Mesendoderm (in vitro differentiated cells): Measurements from ENCODE around the gene CPT1C.
"Not testable (repeated sequence)": the region's sequence is repeated elsewhere in the genome, so short reads cannot be mapped to it uniquely, and the experiment has no call there.

Experiments used
- DNase-seq: peaks from one replicate; pipeline ENCODE4 v3.0.0; 2013
- H2AK5ac ChIP-seq: 2 replicates; pipeline ENCODE4 v1.6.1; 2013; ENCODE audit warnings: low read length, inconsistent platforms
- H2BK120ac ChIP-seq: 2 replicates; pipeline ENCODE4 v1.6.1; 2013; ENCODE audit warnings: low read depth, mild to moderate bottlenecking, low read length, moderate library complexity, mixed read lengths
- H2BK15ac ChIP-seq: replicated peaks from 2 replicates; pipeline ENCODE4 v1.6.1; 2013; ENCODE audit warnings: low read depth, mild to moderate bottlenecking, moderate library complexity
- H2BK5ac ChIP-seq: 2 replicates; pipeline ENCODE4 v1.6.1; 2013; ENCODE audit warnings: low read length, inconsistent platforms
- H3K18ac ChIP-seq: 2 replicates; pipeline ENCODE4 v1.6.1; 2013; ENCODE audit warnings: mild to moderate bottlenecking, low read length, mixed read lengths
- H3K23ac ChIP-seq: one replicate; pipeline ENCODE4 v1.6.1; 2013; ENCODE audit warnings: low read length
- H3K27ac ChIP-seq: 2 replicates; pipeline ENCODE4 v1.5.1; 2013; ENCODE audit warnings: low read depth, mild to moderate bottlenecking, inconsistent platforms, low read length, moderate library complexity
- H3K27me3 ChIP-seq: 2 replicates; pipeline ENCODE4 v1.6.1; 2013; ENCODE audit warnings: low read length, control low read depth, mild to moderate bottlenecking, inconsistent platforms; ENCODE audit not compliant: insufficient read depth, poor library complexity
- H3K36me3 ChIP-seq: 2 replicates; pipeline ENCODE4 v1.6.1; 2013; ENCODE audit warnings: low read length, inconsistent platforms; ENCODE audit not compliant: control insufficient read depth, insufficient read depth
- H3K4ac ChIP-seq: one replicate; pipeline ENCODE4 v1.6.1; 2013; ENCODE audit warnings: low read depth, mild to moderate bottlenecking, low read length, moderate library complexity
- H3K4me1 ChIP-seq: 2 replicates; pipeline ENCODE4 v1.6.1; 2013; ENCODE audit warnings: low read depth, low read length, inconsistent platforms; ENCODE audit not compliant: control insufficient read depth
- H3K4me2 ChIP-seq: 2 replicates; pipeline ENCODE4 v1.6.1; 2013; ENCODE audit warnings: low read length
- H3K4me3 ChIP-seq: 2 replicates; pipeline ENCODE4 v1.5.1; 2013; ENCODE audit warnings: mild to moderate bottlenecking, low read length
- H3K56ac ChIP-seq: one replicate; pipeline ENCODE4 v1.6.1; 2013; ENCODE audit warnings: low read length
- H3K79me1 ChIP-seq: 2 replicates; pipeline ENCODE4 v1.6.1; 2013; ENCODE audit warnings: low read length, inconsistent platforms
- H3K79me2 ChIP-seq: 2 replicates; pipeline ENCODE4 v1.6.1; 2013; ENCODE audit warnings: mild to moderate bottlenecking, low read length; ENCODE audit not compliant: control insufficient read depth, insufficient read depth
- H3K9ac ChIP-seq: 2 replicates; pipeline ENCODE4 v1.6.1; 2013; ENCODE audit warnings: low read length, inconsistent platforms
- H4K5ac ChIP-seq: one replicate; pipeline ENCODE4 v1.6.1; 2013; ENCODE audit warnings: low read length
- H4K8ac ChIP-seq: one replicate; pipeline ENCODE4 v1.6.1; 2013; ENCODE audit warnings: low read depth, mild to moderate bottlenecking, control low read depth, low read length, moderate library complexity
- whole genome bisulfite sequencing: extraction: QIAGEN DNeasy Blood & Tissue Kit; methylation state at CpG from one replicate; pipeline ENCODE4 v1.1.7; 2013; ENCODE audit warnings: low lambda C conversion rate, missing lambda C conversion rate; ENCODE audit not compliant: insufficient coverage; ENCODE audit errors: extremely low coverage; 5-methylcytosine and 5-hydroxymethylcytosine counted together

CPT1C gene

GRCh38 chr19:49719420-49719819, 28.5 kb downstream of the CPT1C start:
- H2AK5ac ChIP-seq, DNase-seq, H3K27ac ChIP-seq, H3K4me2 ChIP-seq, H3K4me1 ChIP-seq, H3K79me2 ChIP-seq, H4K5ac ChIP-seq, H3K79me1 ChIP-seq, H4K8ac ChIP-seq, H2BK120ac ChIP-seq, H3K4me3 ChIP-seq, H2BK15ac ChIP-seq, H2BK5ac ChIP-seq, H3K27me3 ChIP-seq, H3K23ac ChIP-seq, H3K9ac ChIP-seq, H3K56ac ChIP-seq, H3K4ac ChIP-seq, H3K18ac ChIP-seq, H3K36me3 ChIP-seq: not testable (repeated sequence)
- WGBS = no CpG with 5 or more reads among the region's 22 CpGs

- Histone ChIP-seq H3K27me3 (no peaks in the 10 kb centered on the region), H4K8ac (no peak overlapping the region), H3K9ac (no peak overlapping the region), H2BK120ac (no peak overlapping the region), H4K5ac (no peak overlapping the region), H3K18ac (no peak overlapping the region), H3K79me1 (no peaks in the 10 kb centered on the region), H2BK15ac (no peak overlapping the region), H3K4me1 (no peaks in the 10 kb centered on the region), H3K36me3 (no peaks in the 10 kb centered on the region), H3K23ac (no peak overlapping the region), H3K4me3 (no peak overlapping the region), H3K79me2 (no peaks in the 10 kb centered on the region), H2BK5ac (no peak overlapping the region), H3K4me2 (no peak overlapping the region), H2AK5ac (no peak overlapping the region), H3K56ac (no peak overlapping the region), H3K27ac (no peak overlapping the region), H3K4ac (no peak overlapping the region)
- WGBS = no CpG with 5 or more reads among the region's 23 CpGs
- DNase-seq = no peak
Measured at GRCh38 chr19:49727217-49728030, 36.5 kb downstream of the CPT1C start.

- Histone ChIP-seq H3K4ac (no peak overlapping the region), H3K27ac (no peak overlapping the region), H2BK5ac (no peak overlapping the region), H2AK5ac (no peak overlapping the region), H3K23ac (no peak overlapping the region), H3K18ac (no peak overlapping the region), H2BK15ac (no peak overlapping the region), H3K9ac (no peak overlapping the region), H3K36me3 (no peaks in the 10 kb centered on the region), H3K79me2 (no peaks in the 10 kb centered on the region), H3K79me1 (no peaks in the 10 kb centered on the region), H3K4me2 (no peak overlapping the region), H3K4me3 (no peak overlapping the region), H3K56ac (no peak overlapping the region), H3K27me3 (no peaks in the 10 kb centered on the region), H2BK120ac (no peak overlapping the region), H4K8ac (no peak overlapping the region), H3K4me1 (no peaks in the 10 kb centered on the region), H4K5ac (no peak overlapping the region)
- WGBS = 100% methylated on average over 1 of the region's 5 CpGs
- no peak for DNase-seq
Measured at GRCh38 chr19:49730166-49730565, 39.2 kb downstream of the CPT1C start.

DNA sequence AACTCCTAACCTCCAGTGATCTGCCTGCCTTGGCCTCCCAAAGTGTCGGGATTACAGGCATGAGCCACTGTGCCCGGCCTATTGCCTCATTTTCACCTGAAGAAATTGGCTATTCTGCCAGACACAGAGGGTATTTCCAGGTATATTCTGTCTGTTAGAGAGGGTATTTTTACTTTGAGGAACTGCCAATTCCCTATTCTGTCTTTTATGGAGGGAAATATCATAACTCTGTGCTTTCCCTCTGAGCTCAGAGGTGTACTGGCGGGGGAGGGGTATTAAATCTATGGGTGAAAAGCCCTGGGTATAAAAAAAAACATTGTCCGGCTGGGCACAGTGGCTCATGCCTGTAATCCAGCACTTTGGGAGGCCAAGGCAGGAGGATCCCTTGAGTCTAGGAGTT, 47.4 kb downstream of the CPT1C start:
- DNase-seq = no peak
- H3K56ac ChIP-seq = no peak overlapping the region
- no peak overlapping the region for H3K9ac ChIP-seq
- no peaks in the 10 kb centered on the region for H3K27me3 ChIP-seq
- H3K4ac ChIP-seq = no peak overlapping the region
- no peak overlapping the region for H3K4me2 ChIP-seq
- H2AK5ac ChIP-seq = no peak overlapping the region
- no peak overlapping the region for H2BK15ac ChIP-seq
- no peak overlapping the region for H4K5ac ChIP-seq
- H3K4me3 ChIP-seq = no peak overlapping the region
- H3K18ac ChIP-seq = no peak overlapping the region
- H2BK5ac ChIP-seq = no peak overlapping the region
- H3K79me1 ChIP-seq = no peaks in the 10 kb centered on the region
- H3K36me3 ChIP-seq = no peaks in the 10 kb centered on the region
- no peak overlapping the region for H3K27ac ChIP-seq
- no peaks in the 10 kb centered on the region for H3K4me1 ChIP-seq
- H2BK120ac ChIP-seq = no peak overlapping the region
- H3K79me2 ChIP-seq = no peaks in the 10 kb centered on the region
- no peak overlapping the region for H4K8ac ChIP-seq
- no peak overlapping the region for H3K23ac ChIP-seq
- no CpG with 5 or more reads among the region's 4 CpGs for WGBS

GRCh38 chr19:49739098-49739497, 48.2 kb downstream of the CPT1C start:
- H3K4me2 ChIP-seq = no peak overlapping the region
- no peak overlapping the region for H3K23ac ChIP-seq
- H2AK5ac ChIP-seq = no peak overlapping the region
- H2BK5ac ChIP-seq = no peak overlapping the region
- no peak overlapping the region for H4K5ac ChIP-seq
- H3K79me2 ChIP-seq = no peaks in the 10 kb centered on the region
- no peak overlapping the region for H3K9ac ChIP-seq
- WGBS = no CpG with 5 or more reads among the region's 1 CpG
- no peak for DNase-seq
- H3K4me1 ChIP-seq = no peaks in the 10 kb centered on the region
- H3K27me3 ChIP-seq = no peaks in the 10 kb centered on the region
- H2BK120ac ChIP-seq = no peak overlapping the region
- H3K27ac ChIP-seq = no peak overlapping the region
- H3K36me3 ChIP-seq = no peaks in the 10 kb centered on the region
- no peaks in the 10 kb centered on the region for H3K79me1 ChIP-seq
- no peak overlapping the region for H3K4ac ChIP-seq
- no peak overlapping the region for H2BK15ac ChIP-seq
- no peak overlapping the region for H4K8ac ChIP-seq
- no peak overlapping the region for H3K18ac ChIP-seq
- H3K4me3 ChIP-seq = no peak overlapping the region
- no peak overlapping the region for H3K56ac ChIP-seq

DNA sequence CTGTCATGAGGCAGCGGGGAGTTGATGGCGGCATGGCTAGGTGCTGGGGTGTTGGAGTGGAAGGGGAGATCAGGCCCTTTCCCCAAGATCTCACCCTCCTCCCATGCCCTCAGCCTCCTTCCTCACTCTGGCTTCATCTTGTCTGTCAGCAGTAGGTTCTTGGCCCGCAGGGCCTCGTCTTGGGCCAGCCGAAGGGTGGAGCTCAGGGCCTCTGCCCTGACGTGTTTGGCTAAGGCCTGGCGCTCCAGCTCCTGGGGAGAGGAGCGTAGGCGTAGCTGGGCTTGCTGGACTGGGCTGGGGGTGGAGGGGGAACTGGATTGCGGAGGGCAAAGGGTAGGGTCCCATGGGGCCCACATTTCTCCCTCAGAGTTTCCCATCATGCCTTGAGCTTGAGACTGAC, 49.0 kb downstream of the CPT1C start:
- Histone ChIP-seq H4K8ac (no peak overlapping the region), H2AK5ac (no peak overlapping the region), H3K9ac (no peak overlapping the region), H3K36me3 (no peaks in the 10 kb centered on the region), H3K4me1 (no peaks in the 10 kb centered on the region), H3K79me2 (no peaks in the 10 kb centered on the region), H2BK120ac (no peak overlapping the region), H3K56ac (no peak overlapping the region), H3K27me3 (no peaks in the 10 kb centered on the region), H3K23ac (no peak overlapping the region), H3K4ac (no peak overlapping the region), H3K27ac (no peak overlapping the region), H2BK5ac (no peak overlapping the region), H2BK15ac (no peak overlapping the region), H3K4me2 (no peak overlapping the region), H3K18ac (no peak overlapping the region), H3K79me1 (no peaks in the 10 kb centered on the region), H3K4me3 (no peak overlapping the region), H4K5ac (no peak overlapping the region)
- no peak for DNase-seq
- WGBS = no CpG with 5 or more reads among the region's 10 CpGs
